PC-9 (cell line): ENCODE measurements around the gene HK2.

Experiments used
- EZH2 ChIP-seq: fragments of 200-600 bp; sonication (generic); IDR thresholded peaks from 2 replicates; pipeline ENCODE4 v1.8.0; 2017; ENCODE audit warnings: antibody characterized with exemption, low read depth
- TF ChIP-seq, protein P1 (sequence below): fragments of 200-600 bp; sonication (generic); conservative IDR thresholded peaks from 2 replicates; pipeline ENCODE4 v1.6.1; 2017; ENCODE audit warnings: mixed run types, antibody characterized with exemption, mild to moderate bottlenecking, moderate library complexity

DNA sequence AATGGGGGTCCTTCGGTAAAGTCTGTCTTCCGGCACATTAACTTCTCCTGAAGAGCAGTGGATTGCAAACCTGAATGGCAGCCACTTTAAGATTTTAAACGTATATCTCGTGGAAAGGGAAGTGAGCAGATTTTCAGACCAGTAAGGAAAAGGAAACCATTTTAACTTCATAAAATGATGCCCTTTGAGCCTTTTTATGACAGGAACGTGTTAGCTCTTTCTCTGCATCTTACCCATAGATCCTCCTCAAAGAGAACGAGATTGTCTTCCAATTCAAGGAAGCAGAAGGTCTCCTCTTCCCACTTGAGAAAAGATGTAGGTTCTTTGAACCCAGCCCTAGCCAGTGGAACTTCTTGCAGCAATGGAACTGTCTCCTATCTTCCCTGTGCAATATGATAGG is 35.6 kb downstream of the HK2 start:
- no peak for TF ChIP-seq EZH2
- TF ChIP-seq, protein P1, sequence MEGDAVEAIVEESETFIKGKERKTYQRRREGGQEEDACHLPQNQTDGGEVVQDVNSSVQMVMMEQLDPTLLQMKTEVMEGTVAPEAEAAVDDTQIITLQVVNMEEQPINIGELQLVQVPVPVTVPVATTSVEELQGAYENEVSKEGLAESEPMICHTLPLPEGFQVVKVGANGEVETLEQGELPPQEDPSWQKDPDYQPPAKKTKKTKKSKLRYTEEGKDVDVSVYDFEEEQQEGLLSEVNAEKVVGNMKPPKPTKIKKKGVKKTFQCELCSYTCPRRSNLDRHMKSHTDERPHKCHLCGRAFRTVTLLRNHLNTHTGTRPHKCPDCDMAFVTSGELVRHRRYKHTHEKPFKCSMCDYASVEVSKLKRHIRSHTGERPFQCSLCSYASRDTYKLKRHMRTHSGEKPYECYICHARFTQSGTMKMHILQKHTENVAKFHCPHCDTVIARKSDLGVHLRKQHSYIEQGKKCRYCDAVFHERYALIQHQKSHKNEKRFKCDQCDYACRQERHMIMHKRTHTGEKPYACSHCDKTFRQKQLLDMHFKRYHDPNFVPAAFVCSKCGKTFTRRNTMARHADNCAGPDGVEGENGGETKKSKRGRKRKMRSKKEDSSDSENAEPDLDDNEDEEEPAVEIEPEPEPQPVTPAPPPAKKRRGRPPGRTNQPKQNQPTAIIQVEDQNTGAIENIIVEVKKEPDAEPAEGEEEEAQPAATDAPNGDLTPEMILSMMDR: no peak
